ENCODE data around the gene PRICKLE4.

The PRICKLE4 gene

DNA sequence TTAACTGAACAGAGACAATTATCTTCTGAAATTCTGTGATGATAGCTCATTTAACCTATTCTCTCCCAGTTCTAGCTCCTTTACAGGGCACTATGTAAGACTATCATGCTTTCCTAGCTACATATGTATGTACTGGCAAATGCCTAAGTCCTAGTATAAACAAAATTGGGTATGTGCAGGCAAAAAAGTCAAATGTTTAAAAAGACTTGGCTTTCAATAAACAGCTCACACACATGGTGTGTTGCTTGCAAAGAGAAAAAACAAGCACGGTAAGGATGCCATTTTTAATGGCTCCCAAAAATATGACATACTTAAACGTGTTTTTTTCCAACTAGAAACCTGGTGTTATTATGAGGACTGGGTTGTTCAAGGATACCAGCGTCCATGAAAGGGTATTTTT lies 51.7 kb downstream of the PRICKLE4 start:
- H3K4me3 ChIP-seq (ENCODE audit: low read depth, low read length), result no peak overlapping the region
- no peak for DNase-seq (ENCODE audit: low read depth)
- TF ChIP-seq, protein P1, sequence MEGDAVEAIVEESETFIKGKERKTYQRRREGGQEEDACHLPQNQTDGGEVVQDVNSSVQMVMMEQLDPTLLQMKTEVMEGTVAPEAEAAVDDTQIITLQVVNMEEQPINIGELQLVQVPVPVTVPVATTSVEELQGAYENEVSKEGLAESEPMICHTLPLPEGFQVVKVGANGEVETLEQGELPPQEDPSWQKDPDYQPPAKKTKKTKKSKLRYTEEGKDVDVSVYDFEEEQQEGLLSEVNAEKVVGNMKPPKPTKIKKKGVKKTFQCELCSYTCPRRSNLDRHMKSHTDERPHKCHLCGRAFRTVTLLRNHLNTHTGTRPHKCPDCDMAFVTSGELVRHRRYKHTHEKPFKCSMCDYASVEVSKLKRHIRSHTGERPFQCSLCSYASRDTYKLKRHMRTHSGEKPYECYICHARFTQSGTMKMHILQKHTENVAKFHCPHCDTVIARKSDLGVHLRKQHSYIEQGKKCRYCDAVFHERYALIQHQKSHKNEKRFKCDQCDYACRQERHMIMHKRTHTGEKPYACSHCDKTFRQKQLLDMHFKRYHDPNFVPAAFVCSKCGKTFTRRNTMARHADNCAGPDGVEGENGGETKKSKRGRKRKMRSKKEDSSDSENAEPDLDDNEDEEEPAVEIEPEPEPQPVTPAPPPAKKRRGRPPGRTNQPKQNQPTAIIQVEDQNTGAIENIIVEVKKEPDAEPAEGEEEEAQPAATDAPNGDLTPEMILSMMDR (IDR thresholded peaks at IDR 0.05; ENCODE audit: low read depth, low read length), result no peak
- TF ChIP-seq MYC (IDR thresholded peaks at IDR 0.05; ENCODE audit: low read depth, low read length) (no peak), POLR2A (IDR thresholded peaks at IDR 0.05; ENCODE audit: extremely low read depth, insufficient read length) (no peak)
- TF ChIP-seq, protein P2, sequence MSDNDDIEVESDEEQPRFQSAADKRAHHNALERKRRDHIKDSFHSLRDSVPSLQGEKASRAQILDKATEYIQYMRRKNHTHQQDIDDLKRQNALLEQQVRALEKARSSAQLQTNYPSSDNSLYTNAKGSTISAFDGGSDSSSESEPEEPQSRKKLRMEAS (IDR thresholded peaks at IDR 0.05; ENCODE audit: low read depth, low read length), result no peak

DNA sequence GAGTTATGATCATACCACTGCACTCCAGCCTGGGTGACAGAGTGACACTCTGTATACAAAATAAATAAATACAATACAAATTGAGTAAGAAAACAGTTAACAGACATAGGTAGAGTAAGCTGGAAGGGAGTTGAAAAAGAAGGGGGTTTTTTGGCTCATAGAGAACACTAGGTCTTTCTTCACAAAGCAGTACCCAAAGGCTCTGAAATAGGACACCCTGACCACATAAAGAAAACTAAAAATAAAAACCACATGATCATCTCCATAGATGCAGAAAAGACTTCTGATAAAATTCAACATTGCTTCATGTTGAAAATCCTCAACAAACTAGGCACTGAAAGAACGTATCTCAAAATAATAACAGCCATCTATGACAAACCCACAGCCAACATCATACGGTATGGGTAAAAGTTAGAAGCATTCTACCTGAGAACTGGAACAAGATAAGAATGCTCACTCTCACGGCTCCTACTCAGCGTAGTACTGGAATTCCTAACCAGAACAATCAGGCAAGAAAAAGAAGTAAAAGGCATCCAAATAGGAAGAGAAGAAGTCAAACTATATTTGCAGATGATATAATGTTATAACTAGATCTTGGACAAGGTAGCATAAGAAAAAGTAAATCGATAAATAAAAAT lies 55.6 kb downstream of the PRICKLE4 start:
- TF ChIP-seq POLR2A (IDR thresholded peaks at IDR 0.05; ENCODE audit: extremely low read depth, insufficient read length) (no peak), MYC (IDR thresholded peaks at IDR 0.05; ENCODE audit: low read depth, low read length) (no peak)
- TF ChIP-seq, protein P1 (IDR thresholded peaks at IDR 0.05; ENCODE audit: low read depth, low read length), result no peak
- DNase-seq (ENCODE audit: low read depth), result no peak
- H3K4me3 ChIP-seq (ENCODE audit: low read depth, low read length), result no peak overlapping the region

DNA sequence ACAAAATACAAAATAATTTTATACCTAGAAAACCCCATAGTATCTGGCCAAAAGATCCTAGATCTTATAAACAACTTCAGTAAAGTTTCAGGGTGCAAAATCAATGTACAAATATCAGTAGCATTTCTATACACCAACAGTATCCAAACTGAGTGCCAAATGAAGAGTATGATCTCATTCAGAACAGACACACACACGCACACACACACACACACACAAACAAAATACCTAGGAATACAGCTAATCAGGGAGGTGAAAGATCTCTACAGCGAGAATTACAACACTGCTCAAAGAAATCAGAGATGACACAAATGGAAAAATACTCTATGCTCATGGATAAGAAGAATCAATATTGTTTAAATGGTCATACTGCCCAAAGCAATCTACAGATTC lies 56.1 kb downstream of the PRICKLE4 start:
- DNase-seq (ENCODE audit: low read depth), result no peak
- TF ChIP-seq MYC (IDR thresholded peaks at IDR 0.05; ENCODE audit: low read depth, low read length) (no peak), POLR2A (IDR thresholded peaks at IDR 0.05; ENCODE audit: extremely low read depth, insufficient read length) (no peak)
- TF ChIP-seq, protein P1 (IDR thresholded peaks at IDR 0.05; ENCODE audit: low read depth, low read length), result no peak
- TF ChIP-seq, protein P2 (IDR thresholded peaks at IDR 0.05; ENCODE audit: low read depth, low read length), result no peak
- H3K4me3 ChIP-seq (ENCODE audit: low read depth, low read length), result no peak overlapping the region

Data from NB4 (cell line).